ENCODE results near the gene AKT2.

AKT2 gene

DNA sequence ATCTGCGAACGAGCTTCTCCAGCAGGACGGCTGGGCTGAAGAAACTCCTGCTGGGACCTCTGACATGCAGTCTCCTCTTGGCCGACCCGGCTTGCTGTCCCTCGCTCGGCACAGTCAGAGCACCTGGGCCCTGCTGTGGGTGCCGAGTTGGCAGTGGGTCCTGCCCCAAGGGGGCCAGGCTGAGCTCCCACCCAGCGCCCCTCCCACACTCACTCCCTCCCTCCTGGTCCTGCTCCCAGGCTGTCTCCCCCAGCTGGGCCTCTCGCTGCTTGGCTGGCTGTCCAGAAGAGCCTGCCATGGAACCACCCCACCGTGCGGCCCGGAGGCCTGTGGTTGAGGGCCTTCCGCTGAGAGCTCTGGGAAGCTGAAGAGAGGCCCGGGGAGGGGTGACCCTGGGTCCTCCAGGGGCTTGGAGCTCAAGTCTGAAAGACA is 6.0 kb downstream of the AKT2 start:
- no peak for TF ChIP-seq ZFX (IDR thresholded peaks at IDR 0.05; ENCODE audit: borderline replicate concordance)
- TF ChIP-seq, protein P1, sequence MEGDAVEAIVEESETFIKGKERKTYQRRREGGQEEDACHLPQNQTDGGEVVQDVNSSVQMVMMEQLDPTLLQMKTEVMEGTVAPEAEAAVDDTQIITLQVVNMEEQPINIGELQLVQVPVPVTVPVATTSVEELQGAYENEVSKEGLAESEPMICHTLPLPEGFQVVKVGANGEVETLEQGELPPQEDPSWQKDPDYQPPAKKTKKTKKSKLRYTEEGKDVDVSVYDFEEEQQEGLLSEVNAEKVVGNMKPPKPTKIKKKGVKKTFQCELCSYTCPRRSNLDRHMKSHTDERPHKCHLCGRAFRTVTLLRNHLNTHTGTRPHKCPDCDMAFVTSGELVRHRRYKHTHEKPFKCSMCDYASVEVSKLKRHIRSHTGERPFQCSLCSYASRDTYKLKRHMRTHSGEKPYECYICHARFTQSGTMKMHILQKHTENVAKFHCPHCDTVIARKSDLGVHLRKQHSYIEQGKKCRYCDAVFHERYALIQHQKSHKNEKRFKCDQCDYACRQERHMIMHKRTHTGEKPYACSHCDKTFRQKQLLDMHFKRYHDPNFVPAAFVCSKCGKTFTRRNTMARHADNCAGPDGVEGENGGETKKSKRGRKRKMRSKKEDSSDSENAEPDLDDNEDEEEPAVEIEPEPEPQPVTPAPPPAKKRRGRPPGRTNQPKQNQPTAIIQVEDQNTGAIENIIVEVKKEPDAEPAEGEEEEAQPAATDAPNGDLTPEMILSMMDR (IDR thresholded peaks at IDR 0.05): no peak
- H3K27ac ChIP-seq: no peak overlapping the region

DNA sequence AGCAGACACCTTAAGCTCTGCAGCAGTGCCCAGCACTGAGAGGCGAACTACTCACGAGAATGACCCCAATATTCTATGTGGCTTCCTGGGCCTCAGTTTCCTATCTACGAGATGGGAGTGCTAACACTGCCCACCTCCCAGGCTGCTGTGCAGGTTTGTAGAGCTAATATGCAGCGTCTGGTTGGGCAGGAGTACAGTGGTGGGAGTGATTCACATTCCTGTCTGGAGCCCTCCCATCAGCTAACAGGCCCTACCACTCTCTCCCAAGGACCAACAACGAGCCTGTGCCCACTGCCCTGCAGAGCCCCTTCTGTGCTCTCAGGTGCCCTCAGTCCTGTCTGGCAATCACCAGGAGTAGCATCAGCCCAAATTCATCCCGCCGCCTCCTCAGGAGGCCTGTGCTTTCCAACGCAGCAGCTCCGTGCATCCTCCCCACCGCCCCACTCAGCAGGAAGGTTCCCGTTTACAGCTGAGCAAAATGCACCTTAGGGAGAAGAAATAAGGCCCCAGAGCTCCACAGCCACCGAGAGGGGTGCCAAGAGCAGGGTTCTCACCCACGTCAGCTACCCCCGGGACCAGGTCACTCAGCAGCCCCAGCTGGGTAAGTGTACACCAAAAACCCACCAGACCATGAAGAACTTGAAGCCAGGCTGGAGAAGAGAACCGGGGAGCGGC is 6.6 kb downstream of the AKT2 start:
- no peak for TF ChIP-seq ZFX (IDR thresholded peaks at IDR 0.05; ENCODE audit: borderline replicate concordance)
- H3K27ac ChIP-seq: no peak overlapping the region

DNA sequence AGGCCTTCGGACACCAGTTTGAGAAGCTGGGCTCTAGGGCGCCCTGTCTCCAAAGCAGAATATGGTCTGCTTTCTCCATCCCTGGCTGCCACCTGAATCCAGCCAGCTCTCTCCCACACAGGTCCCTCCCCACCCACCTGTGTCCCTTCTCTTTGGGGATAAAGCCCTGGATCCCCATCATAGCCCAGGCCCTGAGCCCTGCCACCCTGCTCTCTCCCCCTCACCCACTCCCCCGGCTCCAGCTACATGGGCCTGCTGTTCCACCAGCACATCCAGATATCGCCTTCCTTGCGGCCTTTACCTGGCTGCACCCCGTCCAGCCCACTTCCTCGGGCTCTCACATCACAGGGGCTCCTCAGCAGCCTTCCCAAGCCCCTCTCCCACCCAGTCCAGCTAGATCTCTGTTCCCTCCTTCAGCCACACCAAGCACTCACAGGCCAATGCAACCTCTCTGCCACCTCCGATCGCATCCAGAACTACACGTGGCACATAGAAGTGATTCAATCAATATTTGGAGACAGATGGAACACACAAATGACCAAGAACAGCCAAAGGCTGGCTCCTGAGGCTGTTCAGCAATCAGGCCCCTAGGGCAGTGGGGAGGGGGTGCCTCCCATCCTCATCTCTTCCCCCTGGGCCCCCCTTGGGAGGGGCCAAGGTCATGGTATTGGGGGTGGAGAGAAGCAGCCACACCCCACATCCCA is 7.6 kb downstream of the AKT2 start:
- no peak overlapping the region for H3K27ac ChIP-seq
- TF ChIP-seq, protein P1 (IDR thresholded peaks at IDR 0.05): no peak
- TF ChIP-seq ZFX (IDR thresholded peaks at IDR 0.05; ENCODE audit: borderline replicate concordance): no peak

DNA sequence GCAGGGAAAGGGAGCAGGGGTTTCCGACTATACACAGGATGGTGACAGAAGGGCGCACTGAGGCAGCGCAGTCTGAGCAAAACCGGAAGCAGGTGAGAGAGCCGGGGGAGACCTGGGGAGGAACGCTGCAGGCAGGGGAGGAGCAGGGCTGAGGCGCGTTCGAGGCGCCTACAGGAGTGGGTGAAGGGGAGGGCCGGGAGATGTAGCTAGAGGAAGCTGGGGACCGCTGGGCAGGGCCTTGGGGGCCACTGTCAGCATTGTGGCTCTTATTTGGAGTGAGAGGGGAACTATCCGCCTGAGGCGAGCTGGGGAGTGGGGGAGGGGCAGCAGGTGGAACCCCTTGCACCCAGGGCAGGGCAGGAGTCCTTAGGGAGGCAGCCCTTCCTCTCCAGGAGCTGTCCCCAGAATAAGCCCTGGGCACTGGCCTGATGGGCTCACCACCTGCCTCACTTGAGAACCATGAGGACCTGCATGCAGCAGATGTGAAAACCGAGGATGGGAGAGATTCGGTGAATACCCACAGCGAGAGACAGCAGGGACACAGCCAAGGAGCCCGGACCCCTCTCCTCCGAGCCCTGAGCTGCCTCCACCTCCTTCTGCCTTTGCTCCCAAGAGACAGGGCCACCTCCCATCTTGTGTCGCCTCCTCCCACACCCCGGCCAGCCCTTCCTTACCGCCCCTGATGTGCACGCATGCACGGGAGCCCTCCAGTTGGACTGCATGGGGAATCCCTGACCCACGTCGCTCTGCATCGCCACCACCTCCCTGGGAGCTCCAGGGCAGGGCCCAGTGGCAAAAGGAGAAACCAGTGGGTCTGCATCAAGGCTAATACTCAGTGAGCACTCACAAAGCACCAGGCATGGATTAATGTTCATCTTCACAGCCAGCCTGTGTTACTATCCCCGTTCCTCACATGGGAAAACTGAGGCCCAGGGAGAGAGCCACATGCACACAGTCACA is 10.3 kb downstream of the AKT2 start:
- H3K27ac ChIP-seq: no peak overlapping the region
- no peak for TF ChIP-seq ZFX (IDR thresholded peaks at IDR 0.05; ENCODE audit: borderline replicate concordance)
- TF ChIP-seq, protein P1 (IDR thresholded peaks at IDR 0.05): no peak

DNA sequence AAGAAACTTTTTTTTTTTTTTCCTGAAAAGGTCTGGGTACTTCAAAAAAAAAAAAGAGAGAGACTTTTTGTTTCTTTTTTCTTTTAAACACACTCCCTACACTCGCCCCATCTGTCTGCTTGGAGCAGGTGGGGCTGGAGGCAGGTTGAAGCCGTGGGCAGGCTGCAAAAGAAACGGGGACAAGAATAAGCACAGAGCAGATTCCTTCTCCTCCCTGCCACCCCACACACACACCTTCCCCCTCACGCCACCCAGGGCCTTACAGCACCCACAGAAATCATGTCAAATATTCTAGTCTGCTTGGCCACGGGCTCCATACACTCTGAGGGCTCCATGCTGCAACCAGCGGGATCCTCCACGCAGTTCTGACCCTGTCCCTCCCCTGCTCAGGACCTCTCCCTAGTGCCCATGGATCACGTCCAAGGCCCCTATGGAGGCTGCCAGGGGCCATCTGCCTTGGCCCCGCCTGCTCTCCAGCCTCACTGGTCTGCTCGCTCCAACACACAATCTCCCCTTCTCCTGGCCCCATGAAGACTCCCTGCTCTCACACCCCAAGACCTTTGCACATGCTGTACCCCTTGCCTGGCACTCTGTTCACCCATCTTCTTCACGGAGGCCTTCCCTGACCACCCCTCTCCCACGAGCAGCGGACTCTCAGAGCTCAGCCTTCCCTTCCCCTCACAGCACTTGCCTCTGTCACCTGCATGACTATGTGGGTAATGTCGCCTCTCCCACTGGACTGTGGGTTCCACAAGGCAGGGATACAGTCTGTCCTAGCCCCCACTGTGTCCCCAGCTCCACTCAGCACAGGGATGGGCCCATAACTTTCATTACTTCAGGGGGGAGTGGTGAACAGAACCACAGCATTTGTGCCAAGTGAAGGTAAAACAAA is 11.4 kb downstream of the AKT2 start:
- no peak for TF ChIP-seq ZFX (IDR thresholded peaks at IDR 0.05; ENCODE audit: borderline replicate concordance)
- TF ChIP-seq, protein P1 (IDR thresholded peaks at IDR 0.05): no peak
- H3K27ac ChIP-seq: no peak overlapping the region

DNA sequence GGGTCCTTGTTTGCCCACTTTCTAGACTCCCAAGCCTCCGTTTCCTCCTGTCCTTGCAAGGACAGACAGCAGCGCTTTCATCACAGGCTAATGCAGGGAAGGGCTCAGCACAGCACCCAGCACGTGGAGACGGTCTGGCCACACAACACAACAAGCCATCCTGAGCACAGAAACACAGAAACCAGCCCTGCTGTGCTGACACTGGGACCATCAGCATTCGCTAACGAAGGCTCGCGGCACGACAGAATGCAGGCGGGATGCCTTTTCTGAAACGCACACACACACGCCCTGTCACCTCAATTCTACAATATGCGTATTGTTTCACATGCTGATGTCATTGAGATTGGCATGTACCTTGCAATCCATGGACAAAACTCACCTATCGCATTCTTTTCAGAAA is 12.9 kb downstream of the AKT2 start:
- TF ChIP-seq, protein P1 (IDR thresholded peaks at IDR 0.05): no peak
- TF ChIP-seq ZFX (IDR thresholded peaks at IDR 0.05; ENCODE audit: borderline replicate concordance): no peak
- no peak overlapping the region for H3K27ac ChIP-seq

DNA sequence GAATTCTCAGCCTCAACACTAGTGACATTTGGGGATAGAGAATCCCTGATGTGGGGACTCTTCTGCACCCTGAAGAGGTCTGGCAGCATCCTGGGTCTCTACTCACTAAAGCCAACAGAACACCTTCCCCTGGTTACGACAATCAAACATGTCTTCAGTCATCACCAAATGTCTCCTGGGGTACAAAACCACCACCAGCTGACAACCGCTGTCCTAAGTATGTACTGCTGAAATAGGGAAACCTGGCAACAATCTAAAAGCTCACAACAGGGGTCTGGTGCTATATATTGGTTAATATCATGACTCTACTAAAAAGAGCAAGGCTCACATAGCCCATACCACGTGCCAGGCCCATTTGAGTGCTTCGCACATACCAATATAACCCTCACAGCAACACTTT is 13.4 kb downstream of the AKT2 start:
- no peak overlapping the region for H3K27ac ChIP-seq
- TF ChIP-seq ZFX (IDR thresholded peaks at IDR 0.05; ENCODE audit: borderline replicate concordance): no peak
- TF ChIP-seq, protein P1 (IDR thresholded peaks at IDR 0.05): no peak

Data from 22Rv1 (cell line).